Measurements from ENCODE around the gene ARHGAP25. TPM values are rescaled to one million over a fixed set of nuclear protein-coding genes. Genes with fewer than 3 reads are reported as not detected.

ARHGAP25 gene
- total and polyA plus RNA-seq, 2 of the 4 experiments (the other 2 are of a cell fraction) = 0.29 to 0.36 TPM

DNA sequence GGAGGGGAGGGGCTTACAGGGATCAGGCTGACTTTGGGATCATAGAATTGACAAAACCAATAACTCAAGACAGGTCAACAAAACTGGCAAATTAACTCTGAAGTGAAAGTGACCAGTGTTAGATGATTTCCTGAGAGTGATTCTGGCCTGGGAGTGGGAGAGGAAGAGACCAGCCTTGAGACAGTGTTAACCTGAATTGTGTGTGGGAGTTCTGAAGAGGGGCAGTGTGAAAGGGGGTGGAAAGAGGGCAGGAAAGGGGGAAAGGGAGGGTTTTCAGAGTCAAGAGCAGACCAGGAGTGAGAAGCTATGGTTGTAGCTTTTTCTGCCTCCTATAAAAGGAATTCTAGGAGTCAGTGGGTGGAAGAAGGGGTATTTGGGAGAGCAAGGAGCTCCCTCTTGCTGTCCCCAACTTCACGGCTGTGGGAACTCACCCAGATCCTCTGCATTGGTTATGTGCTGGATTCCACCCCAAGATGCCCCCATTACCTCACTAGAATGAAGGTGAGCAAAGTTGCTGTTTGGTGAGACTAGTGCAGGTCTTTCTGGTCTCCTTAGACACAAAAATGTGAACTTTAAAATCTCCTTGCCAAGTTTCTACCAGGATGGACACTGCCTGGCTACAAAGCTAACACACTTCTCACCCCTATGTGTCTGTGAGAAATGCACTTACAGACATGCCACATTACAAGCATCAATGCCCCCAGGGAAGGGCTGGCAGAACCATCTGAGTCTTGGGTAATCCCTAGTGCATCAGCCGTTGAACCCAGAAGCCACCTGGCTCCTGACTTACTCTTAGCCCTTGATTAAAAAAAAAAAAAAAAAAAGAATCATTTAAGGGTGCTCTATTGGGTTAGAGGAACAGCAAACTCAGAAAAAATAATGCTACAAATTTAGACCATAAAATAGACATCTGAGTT lies 75.0 kb downstream of the ARHGAP25 start:
- H3K27ac ChIP-seq (ENCODE audit: insufficient read depth, low read length) = no peak overlapping the region
- no peak overlapping the region for H3K18ac ChIP-seq (ENCODE audit: low read depth, low read length)
- H4K91ac ChIP-seq (ENCODE audit: insufficient read depth, low read depth, low read length) = no peak overlapping the region
- no peak overlapping the region for H2BK20ac ChIP-seq (ENCODE audit: low read depth, low read length)
- no peak overlapping the region for H3K4me2 ChIP-seq (ENCODE audit: low read depth, low read length)
- peaks cover 12% of the 10 kb centered on the region for H3K4me1 ChIP-seq (ENCODE audit: control insufficient read depth, insufficient read depth, low read length)
- no peak overlapping the region for H3K23ac ChIP-seq (ENCODE audit: low read depth, low read length)
- no peak overlapping the region for H3K4me3 ChIP-seq (ENCODE audit: insufficient read depth, low read depth, low read length)
- no peaks in the 10 kb centered on the region for H4K20me1 ChIP-seq (ENCODE audit: insufficient read depth, low read length)
- BruUV-seq (replicated peaks) = no TSS peak
- CTCF ChIA-PET = interaction anchor here (0.5 to 0.6 kb wide), 2 partner anchors 11 to 45 kb away, joined by 3 to 4 read pairs; no protein-coding TSS in a partner anchor
- H2BK120ac ChIP-seq (ENCODE audit: low read depth, low read length) = no peak overlapping the region; the same call in none of the 2 replicates
- POLR2A ChIA-PET (ENCODE audit: unreplicated experiment) = no interaction called here
- ATAC-seq (ENCODE audit: low read depth) = no peak
- H3K4ac ChIP-seq (ENCODE audit: low read depth, low read length) = no peak overlapping the region
- no peak for DNase-seq
- 0 out of 3 replicates have a peak overlapping the region, but pooled peaks have one; percentile 31 for H2BK15ac ChIP-seq (ENCODE audit: low read depth, low read length)
- WGBS, 2 experiments (ENCODE audit: extremely low coverage in 2 of 2, insufficient read length in 1 of 2) = no CpG with 5 or more reads among the region's 2 CpGs
- H3K27me3 ChIP-seq (ENCODE audit: control insufficient read depth, insufficient read depth, low read length) = no peaks in the 10 kb centered on the region; the same call in 1 of the 2 replicates
- H4K5ac ChIP-seq (ENCODE audit: low read depth, low read length) = no peak overlapping the region
- intact Hi-C loops (cut with micrococcal nuclease) (loop anchor here (5.0 kb wide), 1 partner anchor 42 kb away; no protein-coding TSS in a partner anchor), dilution Hi-C loops (cut with HindIII; ENCODE audit: low sequenced_read_pairs, unreplicated experiment) (no loop called here), in situ Hi-C loops (cut with MboI; ENCODE audit: low sequenced_read_pairs) (no loop called here)
- no peaks in the 10 kb centered on the region for H3K36me3 ChIP-seq (ENCODE audit: control insufficient read depth, insufficient read depth, low read length)
- H2AFZ ChIP-seq (replicated peaks; ENCODE audit: low read length, poor library complexity) = no peak overlapping the region
- no peak overlapping the region for H2BK5ac ChIP-seq (ENCODE audit: low read depth, low read length, poor library complexity, severe bottlenecking)
- H3K9me3 ChIP-seq (ENCODE audit: control insufficient read depth, insufficient read depth, low read length) = no peaks in the 10 kb centered on the region
- no peak overlapping the region for H3K9ac ChIP-seq (ENCODE audit: low read depth, low read length)
- no peak overlapping the region for H3K56ac ChIP-seq (ENCODE audit: extremely low read depth, insufficient read depth, low read length)
- H2AK9ac ChIP-seq (replicated peaks; ENCODE audit: low read depth, low read length, poor library complexity) = no peak overlapping the region
- H2AK5ac ChIP-seq (ENCODE audit: low read depth, low read length) = peak overlapping the region; percentile 52; the same call in 1 of the 2 replicates
- H3K14ac ChIP-seq (replicated peaks; ENCODE audit: low read depth, low read length) = 0 out of 2 replicates have a peak overlapping the region, but pooled peaks have one; percentile 28
- no peaks in the 10 kb centered on the region for H3K79me1 ChIP-seq (ENCODE audit: low read depth in 1 of 2, low read length in 2 of 2)
- H4K8ac ChIP-seq (ENCODE audit: low read depth in 2 of 2, low read length in 2 of 2) = no peak overlapping the region
- TF ChIP-seq SMC3 (IDR thresholded peaks at IDR 0.05; ENCODE audit: low read depth, low read length) (no peak), BHLHE40 (IDR thresholded peaks at IDR 0.05; ENCODE audit: low read depth, low read length) (no peak), FOS (IDR thresholded peaks at IDR 0.05; ENCODE audit: low read depth, low read length) (no peak), MAFK (IDR thresholded peaks at IDR 0.05; ENCODE audit: low read depth, low read length) (no peak)
- H3K9me1 ChIP-seq (ENCODE audit: insufficient read depth, low read length) = peaks cover 14% of the 10 kb centered on the region
